Neuron (in vitro differentiated cells): Measurements from ENCODE around the gene JAG2.

Source experiments
- H2AFZ ChIP-seq: one replicate; pipeline ENCODE4 v1.6.1; 2013; ENCODE audit warnings: low read depth, mild to moderate bottlenecking, inconsistent platforms, low read length, moderate library complexity
- H3K27me3 ChIP-seq: one replicate; pipeline ENCODE4 v1.6.1; 2013; ENCODE audit warnings: low read length; ENCODE audit not compliant: insufficient read depth
- H3K36me3 ChIP-seq: one replicate; pipeline ENCODE4 v1.6.1; 2013; ENCODE audit warnings: low read length; ENCODE audit not compliant: insufficient read depth
- H3K4me1 ChIP-seq: one replicate; pipeline ENCODE4 v1.6.1; 2013; ENCODE audit warnings: low read length; ENCODE audit not compliant: insufficient read depth
- H3K4me3 ChIP-seq: 2 replicates; pipeline ENCODE4 v1.5.1; 2013; ENCODE audit warnings: mild to moderate bottlenecking, low read length, moderate library complexity
- H3K9me3 ChIP-seq: one replicate; pipeline ENCODE4 v1.6.1; 2013; ENCODE audit warnings: low read length

JAG2 gene

DNA sequence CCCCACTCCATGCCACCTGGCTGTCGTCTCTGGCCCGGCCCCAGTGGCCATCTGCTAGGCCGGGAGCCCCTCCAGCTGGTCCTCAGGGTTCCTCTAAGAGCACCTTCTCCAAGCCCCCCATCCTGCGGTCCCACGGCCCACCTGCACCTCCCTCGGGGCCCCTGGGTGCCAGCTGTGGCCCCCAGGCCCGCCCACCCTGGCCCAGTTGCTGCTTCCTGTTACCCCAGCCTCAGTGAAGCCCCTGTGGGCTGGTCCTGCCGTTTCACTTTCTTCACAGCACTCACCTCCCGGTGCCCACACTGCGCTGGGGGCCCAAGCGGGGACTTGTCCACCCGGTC is 40.1 kb upstream of the JAG2 start:
- H3K4me1 ChIP-seq = no peaks in the 10 kb centered on the region
- H3K4me3 ChIP-seq = no peak overlapping the region
- H3K9me3 ChIP-seq = no peaks in the 10 kb centered on the region
- no peak overlapping the region for H2AFZ ChIP-seq
- H3K36me3 ChIP-seq = no peaks in the 10 kb centered on the region
- H3K27me3 ChIP-seq = no peaks in the 10 kb centered on the region

DNA sequence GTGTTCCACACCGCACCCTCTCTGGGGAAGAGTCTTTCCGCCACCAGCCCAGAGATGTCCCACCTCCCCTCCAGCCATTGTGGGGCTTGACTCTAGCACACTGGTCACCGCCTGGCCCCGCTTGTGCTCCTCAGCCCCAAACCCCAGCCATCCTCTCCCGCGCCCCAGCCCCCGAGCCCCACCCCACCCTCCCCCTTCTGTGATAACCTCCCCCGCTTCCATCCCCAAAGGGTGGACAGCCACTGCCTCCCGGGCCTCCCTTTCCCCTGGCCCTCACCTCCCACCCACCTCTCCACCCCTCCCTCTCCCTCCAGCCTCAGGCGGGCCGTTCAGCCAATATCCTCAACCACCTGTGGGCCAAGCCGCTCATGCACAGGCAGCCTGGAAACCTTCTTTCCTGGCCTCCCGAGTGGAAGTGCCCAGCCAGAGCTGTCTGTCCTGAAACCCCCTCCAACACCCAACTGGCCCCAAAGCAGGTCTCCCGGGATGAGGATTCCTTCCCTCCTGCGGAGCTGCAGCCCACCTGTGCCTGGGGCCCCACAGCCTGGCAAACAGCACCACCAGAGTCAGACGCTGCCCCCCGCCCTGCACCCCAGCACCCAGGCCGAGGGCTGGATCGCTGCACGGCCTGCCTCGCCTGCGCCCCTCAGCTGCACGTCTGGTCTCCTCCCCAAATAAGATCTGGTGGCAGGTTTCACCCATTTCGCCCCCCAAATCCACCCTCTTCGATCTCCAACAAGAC is 39.6 kb upstream of the JAG2 start:
- Histone ChIP-seq H2AFZ (no peak overlapping the region), H3K27me3 (no peaks in the 10 kb centered on the region), H3K36me3 (no peaks in the 10 kb centered on the region), H3K9me3 (no peaks in the 10 kb centered on the region), H3K4me3 (no peak overlapping the region), H3K4me1 (peaks cover 2% of the 10 kb centered on the region)

DNA sequence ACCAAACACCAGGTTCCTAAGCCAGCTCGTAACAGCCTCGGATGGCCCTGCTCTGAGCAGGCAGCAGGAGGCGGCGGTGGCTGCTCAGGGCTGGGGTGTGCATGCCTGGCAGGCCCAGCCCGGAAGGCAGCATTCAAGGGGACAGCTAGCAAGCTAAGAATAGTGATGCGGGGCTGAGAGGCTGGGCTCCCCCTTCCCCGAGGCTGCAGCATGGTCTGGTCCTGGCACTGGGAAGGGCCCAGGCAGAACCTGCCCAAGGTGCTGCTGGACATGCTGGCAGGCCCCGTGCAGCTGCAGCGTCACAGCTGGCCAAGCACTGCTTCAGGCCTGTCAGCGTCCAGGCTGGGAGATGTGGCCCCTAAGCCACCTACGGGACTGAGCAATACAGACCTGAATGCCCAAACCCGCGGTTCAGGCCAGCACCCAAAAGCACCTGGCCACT is 38.9 kb upstream of the JAG2 start:
- Histone ChIP-seq H2AFZ (no peak overlapping the region), H3K27me3 (no peaks in the 10 kb centered on the region), H3K9me3 (no peaks in the 10 kb centered on the region), H3K36me3 (no peaks in the 10 kb centered on the region), H3K4me1 (peaks cover 3% of the 10 kb centered on the region), H3K4me3 (no peak overlapping the region)

DNA sequence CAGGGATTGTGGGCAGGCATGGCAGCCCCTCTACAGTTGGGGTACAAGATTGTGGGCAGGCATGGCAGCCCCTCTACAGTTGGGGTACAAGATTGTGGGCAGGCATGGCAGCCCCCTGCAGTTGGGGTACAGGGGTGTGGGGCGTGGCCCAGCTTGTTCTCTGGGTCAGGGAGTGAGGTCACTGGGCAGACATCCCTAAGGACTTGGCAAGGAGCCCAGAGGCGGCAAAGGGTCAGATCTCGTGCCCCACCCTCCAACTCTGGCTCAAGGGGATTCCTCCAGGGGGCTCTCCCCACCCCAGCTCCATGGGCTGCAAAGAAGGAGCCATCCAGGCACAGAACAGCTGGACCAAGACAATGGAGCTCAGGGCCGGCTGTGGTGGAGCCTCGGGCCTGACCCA is 38.3 kb upstream of the JAG2 start:
- Histone ChIP-seq H2AFZ (no peak overlapping the region), H3K9me3 (no peaks in the 10 kb centered on the region), H3K4me1 (peaks cover 5% of the 10 kb centered on the region), H3K4me3 (no peak overlapping the region), H3K27me3 (no peaks in the 10 kb centered on the region), H3K36me3 (no peaks in the 10 kb centered on the region)

DNA sequence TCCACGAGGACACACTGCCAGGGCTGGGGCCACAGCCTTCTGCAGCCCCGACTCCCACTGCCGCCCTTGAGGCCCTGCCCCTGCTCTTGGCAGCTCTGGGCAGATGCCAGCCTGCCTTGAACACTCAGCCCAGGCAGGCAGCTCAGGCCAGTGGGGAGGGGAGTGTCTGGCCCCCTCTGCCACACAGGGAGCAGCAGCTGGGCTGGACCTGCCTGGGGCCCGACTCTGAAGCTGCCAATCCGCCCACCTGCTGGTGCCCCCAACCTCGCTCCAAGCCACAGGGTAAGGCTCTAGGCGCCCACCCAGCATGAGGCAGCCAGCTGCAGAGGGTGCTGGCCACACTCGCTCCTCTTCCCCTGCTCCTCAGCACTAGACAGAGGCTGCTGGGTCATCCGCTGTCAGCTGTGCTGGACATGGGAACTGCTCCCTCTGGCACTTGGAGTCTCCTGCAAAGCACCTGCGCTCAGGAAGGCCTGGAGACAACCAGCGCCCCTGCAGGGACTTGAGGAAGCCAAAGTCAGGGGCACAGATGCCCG is 37.2 kb upstream of the JAG2 start:
- Histone ChIP-seq H2AFZ (no peak overlapping the region), H3K27me3 (no peaks in the 10 kb centered on the region), H3K36me3 (no peaks in the 10 kb centered on the region), H3K4me1 (peaks cover 9% of the 10 kb centered on the region), H3K4me3 (no peak overlapping the region), H3K9me3 (no peaks in the 10 kb centered on the region)

DNA sequence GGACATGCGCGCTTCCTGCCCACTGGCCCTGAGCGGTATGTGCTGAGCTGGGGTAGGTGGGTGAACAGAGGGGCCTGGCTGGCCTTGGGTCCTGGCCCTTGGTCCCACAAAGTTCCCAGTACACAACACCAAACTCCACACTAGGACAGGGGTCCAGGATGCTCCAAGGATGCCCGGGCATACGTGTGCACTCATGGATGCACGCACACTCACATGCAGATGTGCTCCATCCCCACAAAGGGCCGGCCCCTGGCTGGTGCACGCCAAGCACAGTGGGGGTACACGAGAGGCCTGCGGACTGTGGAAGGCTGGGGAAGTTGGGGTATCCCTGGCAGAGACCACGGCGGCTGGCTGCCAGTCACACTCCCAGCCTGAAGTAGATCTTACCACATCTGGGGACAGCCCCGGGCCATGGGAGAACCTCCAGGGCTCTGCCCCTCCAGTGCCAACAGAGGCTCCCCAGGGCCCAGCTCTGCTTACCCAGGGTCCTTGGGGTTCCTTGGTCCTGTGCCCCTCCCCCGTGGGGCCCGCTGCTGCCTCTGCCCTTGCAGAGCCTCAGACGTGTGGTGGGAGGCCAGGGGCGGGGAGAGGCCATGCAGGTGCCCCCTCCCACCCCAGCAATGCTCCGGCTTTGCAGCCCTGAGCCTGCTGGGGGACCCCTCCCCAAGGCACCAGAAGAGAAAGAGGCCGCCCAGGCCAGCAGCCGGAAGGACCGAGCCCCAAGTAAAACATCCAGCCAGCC is 36.5 kb upstream of the JAG2 start:
- H3K4me1 ChIP-seq = peaks cover 9% of the 10 kb centered on the region
- H3K4me3 ChIP-seq = no peak overlapping the region
- H3K36me3 ChIP-seq = no peaks in the 10 kb centered on the region
- no peaks in the 10 kb centered on the region for H3K27me3 ChIP-seq
- no peaks in the 10 kb centered on the region for H3K9me3 ChIP-seq
- H2AFZ ChIP-seq = no peak overlapping the region

DNA sequence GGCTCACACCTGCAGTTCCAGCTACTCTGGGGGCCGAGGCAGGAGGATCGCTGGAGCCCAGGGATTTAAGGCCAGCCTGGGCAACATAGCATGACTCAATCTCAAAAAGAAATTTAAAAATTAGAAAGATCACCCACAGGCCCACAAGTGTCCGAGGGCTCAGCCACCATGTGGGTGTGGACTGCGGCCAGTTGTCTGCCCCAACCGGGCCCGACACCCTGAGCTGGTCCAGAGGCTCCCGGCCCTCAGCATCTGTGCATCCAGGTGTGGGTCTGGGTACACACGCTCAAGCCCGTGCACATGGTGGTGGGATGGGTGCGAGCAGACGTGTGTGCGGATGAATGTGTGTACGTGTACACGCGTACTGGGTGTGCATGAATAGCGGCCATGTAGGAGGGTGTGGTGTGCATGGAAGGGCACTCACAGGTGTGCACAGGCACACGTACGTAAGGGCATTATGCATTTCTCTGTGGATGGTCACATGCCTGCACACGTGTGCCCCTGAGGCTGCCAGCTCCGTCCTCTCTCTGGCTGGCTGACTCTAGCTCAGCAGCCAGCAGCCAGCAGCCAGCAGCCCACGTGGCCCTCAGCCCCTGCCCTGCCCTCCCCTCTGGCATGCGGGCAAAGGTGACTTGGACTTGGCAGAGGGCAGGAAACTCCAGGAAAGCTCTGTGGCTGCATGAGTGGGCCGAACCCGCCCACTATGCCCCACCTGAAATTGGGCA is 35.8 kb upstream of the JAG2 start:
- H3K27me3 ChIP-seq = no peaks in the 10 kb centered on the region
- no peaks in the 10 kb centered on the region for H3K36me3 ChIP-seq
- peaks cover 9% of the 10 kb centered on the region for H3K4me1 ChIP-seq
- H2AFZ ChIP-seq = no peak overlapping the region
- H3K4me3 ChIP-seq = no peak overlapping the region
- H3K9me3 ChIP-seq = no peaks in the 10 kb centered on the region

DNA sequence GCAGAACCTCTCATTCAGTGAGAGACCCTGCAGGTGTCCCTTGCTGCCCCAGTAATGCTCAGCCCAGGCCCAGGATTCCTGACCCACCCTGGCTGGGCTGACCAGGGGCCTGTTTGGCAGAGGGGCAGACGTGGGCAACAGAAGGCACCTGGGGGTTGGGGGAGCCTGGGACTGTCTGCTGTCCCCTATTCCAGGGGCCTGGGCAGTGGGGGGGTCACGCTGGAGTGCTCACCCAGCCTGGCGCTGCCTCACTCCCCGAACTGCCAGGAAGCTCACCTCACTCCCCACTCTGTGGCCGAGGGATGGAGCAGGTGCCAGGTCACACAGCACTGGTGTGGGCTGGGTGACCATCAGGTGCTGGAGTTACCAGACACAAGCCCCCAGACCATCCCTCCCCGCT is 35.1 kb upstream of the JAG2 start:
- Histone ChIP-seq H3K9me3 (no peaks in the 10 kb centered on the region), H2AFZ (no peak overlapping the region), H3K4me3 (no peak overlapping the region), H3K27me3 (no peaks in the 10 kb centered on the region), H3K36me3 (no peaks in the 10 kb centered on the region), H3K4me1 (peaks cover 9% of the 10 kb centered on the region)

DNA sequence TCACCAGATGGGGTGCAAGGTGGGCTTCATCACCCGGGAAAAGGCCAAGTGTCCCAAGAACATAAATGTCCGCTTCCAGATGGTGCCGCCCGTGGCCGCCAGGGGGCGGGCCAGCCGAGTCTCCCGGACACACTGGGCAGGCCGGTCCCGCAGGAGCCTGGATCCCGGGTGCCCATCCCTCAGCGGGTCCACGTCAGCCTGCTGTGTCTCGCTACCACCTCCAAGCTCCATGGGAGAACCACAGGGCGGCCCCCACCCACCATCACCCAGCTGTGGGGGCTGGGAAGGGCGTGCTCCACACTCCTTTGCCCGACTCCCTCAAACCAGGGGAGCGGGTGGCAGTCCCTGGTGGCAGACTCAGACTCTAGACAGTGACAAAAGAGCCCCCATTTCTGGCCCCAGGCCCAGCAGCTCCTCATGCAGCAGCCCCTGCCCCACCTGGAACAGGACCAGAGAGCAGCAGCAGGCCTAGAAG is 34.5 kb upstream of the JAG2 start:
- H3K27me3 ChIP-seq = no peaks in the 10 kb centered on the region
- H3K4me3 ChIP-seq = no peak overlapping the region
- H3K36me3 ChIP-seq = no peaks in the 10 kb centered on the region
- no peaks in the 10 kb centered on the region for H3K9me3 ChIP-seq
- H3K4me1 ChIP-seq = peaks cover 9% of the 10 kb centered on the region
- no peak overlapping the region for H2AFZ ChIP-seq

DNA sequence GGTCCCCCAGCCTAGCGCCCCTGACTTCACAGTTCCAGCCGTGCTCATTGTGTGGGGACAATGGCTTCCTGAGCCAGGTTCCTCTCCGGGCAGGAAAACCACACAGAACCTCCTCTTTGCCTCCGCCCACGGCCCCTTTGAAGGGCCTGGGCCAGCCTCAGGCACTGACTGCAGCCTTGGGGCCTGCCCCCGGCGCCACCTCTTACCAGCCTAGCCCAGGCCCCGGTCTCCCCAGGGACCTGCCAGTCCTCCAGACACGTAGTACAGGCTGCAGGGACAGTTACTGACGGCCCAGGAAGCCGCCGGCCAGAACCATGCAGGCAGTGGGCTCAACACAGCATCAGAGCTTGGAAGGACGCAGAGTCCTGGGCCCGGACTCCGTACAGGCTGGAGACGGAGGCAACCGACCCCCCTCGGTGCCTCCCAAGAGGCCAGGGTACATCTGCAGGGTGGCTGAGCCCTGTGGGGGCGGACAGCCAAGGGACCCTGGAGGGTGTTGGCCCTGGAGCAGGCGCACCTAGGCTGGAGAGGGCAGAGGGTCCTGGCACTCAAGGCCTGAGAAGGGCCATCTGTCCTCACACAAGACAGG is 33.4 kb upstream of the JAG2 start:
- Histone ChIP-seq H3K9me3 (no peaks in the 10 kb centered on the region), H2AFZ (no peak overlapping the region), H3K4me3 (no peak overlapping the region), H3K36me3 (no peaks in the 10 kb centered on the region), H3K27me3 (no peaks in the 10 kb centered on the region), H3K4me1 (peaks cover 17% of the 10 kb centered on the region)

DNA sequence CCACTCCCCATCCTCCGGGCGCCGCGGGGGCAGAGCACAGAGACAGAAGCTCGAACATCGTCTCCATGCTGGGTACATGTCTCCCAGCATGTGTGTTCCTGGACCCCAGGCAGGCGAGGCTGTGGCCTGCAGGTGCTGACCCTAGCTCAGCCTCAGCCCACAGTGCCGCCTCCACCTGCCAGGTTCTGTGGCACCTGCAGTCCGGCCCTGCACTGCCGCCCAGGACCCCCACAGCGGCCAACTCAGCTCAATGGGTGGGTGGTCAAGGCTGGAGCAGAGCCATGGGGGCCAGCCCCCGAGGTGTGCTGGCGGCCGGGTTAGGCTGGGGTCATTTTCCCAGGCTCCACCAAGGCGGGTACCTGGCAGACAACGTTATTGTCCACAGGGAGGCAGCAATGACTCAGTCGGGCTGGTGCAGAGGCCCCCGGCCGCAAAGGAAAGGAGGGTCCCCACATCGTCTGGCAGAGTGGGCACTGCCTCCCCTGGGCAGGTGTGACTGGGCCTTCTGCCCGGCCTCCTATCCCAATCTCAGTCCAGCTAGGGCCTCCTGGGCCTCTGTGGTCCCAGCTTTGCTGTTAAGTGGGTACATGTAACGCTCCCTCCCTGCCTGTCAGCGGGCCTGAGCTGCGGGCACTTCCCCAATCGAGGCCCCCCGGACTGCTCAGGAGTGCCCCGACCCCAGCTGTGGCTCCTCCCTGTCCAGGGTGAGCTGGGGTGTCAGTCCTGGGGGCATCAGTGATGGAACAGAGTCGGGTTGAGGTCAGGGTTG is 32.8 kb upstream of the JAG2 start:
- no peaks in the 10 kb centered on the region for H3K27me3 ChIP-seq
- no peak overlapping the region for H3K4me3 ChIP-seq
- no peaks in the 10 kb centered on the region for H3K9me3 ChIP-seq
- no peaks in the 10 kb centered on the region for H3K36me3 ChIP-seq
- no peak overlapping the region for H2AFZ ChIP-seq
- peaks cover 19% of the 10 kb centered on the region for H3K4me1 ChIP-seq

DNA sequence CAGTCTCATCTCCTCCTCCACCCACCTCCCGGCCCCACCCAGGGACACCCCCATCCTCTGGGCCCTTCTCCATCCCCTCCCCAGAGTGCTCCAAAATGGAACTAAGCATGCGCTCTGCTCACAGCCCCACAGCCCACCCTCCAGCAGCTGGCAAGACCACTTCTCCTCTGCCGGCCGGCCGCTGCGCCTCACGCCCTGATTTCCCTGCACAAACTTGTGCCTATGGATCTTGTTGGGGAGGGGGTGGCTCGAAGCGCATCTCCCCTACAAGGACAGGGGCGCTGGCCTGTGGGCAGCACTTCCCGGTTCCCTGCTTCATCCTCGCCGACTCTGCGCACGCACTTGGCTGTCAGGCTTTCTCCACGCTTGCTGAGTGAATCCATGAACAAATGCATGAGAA is 32.1 kb upstream of the JAG2 start:
- Histone ChIP-seq H3K9me3 (no peaks in the 10 kb centered on the region), H3K4me1 (peaks cover 26% of the 10 kb centered on the region), H3K4me3 (no peak overlapping the region), H3K36me3 (no peaks in the 10 kb centered on the region), H3K27me3 (no peaks in the 10 kb centered on the region), H2AFZ (no peak overlapping the region)
